Measurements from ENCODE around the gene MIAT. TPM values are rescaled to one million over a fixed set of nuclear protein-coding genes. Genes with fewer than 3 reads are reported as not detected.
A peak's percentile ranks its signal among the peaks of the same experiment; 100 is the strongest.

The MIAT gene
- total RNA-seq, 1 experiment from 2014 or later, result 0.41 TPM

DNA sequence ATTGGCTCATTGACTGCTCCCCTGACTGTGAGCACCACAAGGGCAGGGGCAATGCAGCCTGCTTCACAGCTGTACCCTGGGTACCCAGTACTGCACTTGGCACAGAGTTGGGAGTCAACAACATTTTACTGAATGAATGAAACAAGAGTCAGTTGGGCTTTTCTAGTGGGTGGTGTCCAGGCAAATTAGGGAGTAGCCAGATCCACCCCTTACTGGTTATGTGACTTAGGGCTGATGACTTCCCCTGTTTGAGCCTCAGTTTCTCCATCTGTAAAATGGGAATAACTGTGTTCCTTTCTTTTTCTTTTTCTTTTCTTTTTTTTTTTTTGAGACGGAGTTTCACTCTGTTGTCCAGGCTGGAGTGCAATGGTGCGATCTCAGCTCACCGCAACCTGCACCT lies 23.1 kb downstream of the MIAT start:
- Histone ChIP-seq H3K4me3 (ENCODE audit: low read depth, low read length) (no peak overlapping the region), H3K36me3 (ENCODE audit: control insufficient read depth, insufficient read depth, low read length) (no peaks in the 10 kb centered on the region), H3K27me3 (replicated peaks; ENCODE audit: control insufficient read depth, insufficient read depth, low read length) (no peaks in the 10 kb centered on the region), H3K9me3 (no peaks in the 10 kb centered on the region), H3K4me1 (peaks cover 9% of the 10 kb centered on the region)
- H3K4me1 Mint-ChIP-seq (ENCODE audit: low read depth, unreplicated experiment), result peaks cover 6% of the 10 kb centered on the region
- ChIA-PET POLR2A (no interaction called here), CTCF (no interaction called here)
- DNase-seq, result no peak
- H3K36me3 Mint-ChIP-seq (ENCODE audit: insufficient read depth, unreplicated experiment), result no peaks in the 10 kb centered on the region
- TF ChIP-seq, protein P1, sequence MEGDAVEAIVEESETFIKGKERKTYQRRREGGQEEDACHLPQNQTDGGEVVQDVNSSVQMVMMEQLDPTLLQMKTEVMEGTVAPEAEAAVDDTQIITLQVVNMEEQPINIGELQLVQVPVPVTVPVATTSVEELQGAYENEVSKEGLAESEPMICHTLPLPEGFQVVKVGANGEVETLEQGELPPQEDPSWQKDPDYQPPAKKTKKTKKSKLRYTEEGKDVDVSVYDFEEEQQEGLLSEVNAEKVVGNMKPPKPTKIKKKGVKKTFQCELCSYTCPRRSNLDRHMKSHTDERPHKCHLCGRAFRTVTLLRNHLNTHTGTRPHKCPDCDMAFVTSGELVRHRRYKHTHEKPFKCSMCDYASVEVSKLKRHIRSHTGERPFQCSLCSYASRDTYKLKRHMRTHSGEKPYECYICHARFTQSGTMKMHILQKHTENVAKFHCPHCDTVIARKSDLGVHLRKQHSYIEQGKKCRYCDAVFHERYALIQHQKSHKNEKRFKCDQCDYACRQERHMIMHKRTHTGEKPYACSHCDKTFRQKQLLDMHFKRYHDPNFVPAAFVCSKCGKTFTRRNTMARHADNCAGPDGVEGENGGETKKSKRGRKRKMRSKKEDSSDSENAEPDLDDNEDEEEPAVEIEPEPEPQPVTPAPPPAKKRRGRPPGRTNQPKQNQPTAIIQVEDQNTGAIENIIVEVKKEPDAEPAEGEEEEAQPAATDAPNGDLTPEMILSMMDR (IDR thresholded peaks at IDR 0.05; ENCODE audit: insufficient read depth in 1 of 2, low read depth in 1 of 2, low read length in 1 of 2, severe bottlenecking in 1 of 2, unreplicated experiment in 1 of 2), result no peak
- H3K27me3 Mint-ChIP-seq (ENCODE audit: insufficient read depth, unreplicated experiment), result no peaks in the 10 kb centered on the region
- no peak overlapping the region for H3K4me3 Mint-ChIP-seq (ENCODE audit: unreplicated experiment)
- no peak overlapping the region for H3K27ac Mint-ChIP-seq (ENCODE audit: unreplicated experiment)
- BruUV-seq (replicated peaks), result no TSS peak
- H3K9me3 Mint-ChIP-seq (ENCODE audit: unreplicated experiment), result no peaks in the 10 kb centered on the region
- intact Hi-C loops (cut with micrococcal nuclease; ENCODE audit: unreplicated experiment), result no loop called here

DNA sequence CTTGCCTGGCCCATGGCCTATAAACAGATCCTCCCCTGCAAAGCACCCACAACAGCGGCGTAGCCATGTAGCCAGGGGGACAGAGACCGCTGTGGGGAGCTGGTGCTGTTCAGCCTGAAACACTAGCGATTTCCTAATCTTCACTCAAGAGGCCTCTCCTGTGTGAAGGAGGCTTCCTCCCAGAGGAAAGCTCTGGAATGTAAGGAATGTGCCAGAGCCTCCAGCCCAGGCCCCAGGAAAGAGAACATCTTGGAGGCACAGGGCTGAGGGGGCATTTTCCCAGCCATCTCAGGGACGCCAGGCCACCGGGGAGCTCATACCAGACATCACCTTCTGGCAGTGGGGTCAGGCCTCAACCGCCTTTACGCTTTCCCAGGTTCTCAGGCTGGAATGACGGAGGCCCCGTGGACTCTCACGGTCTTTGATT lies 24.0 kb downstream of the MIAT start:
- Histone ChIP-seq H3K27me3 (replicated peaks; ENCODE audit: control insufficient read depth, insufficient read depth, low read length) (no peaks in the 10 kb centered on the region), H3K9me3 (no peaks in the 10 kb centered on the region), H3K4me3 (ENCODE audit: low read depth, low read length) (no peak overlapping the region), H3K4me1 (peaks cover 9% of the 10 kb centered on the region), H3K36me3 (ENCODE audit: control insufficient read depth, insufficient read depth, low read length) (no peaks in the 10 kb centered on the region)
- no peaks in the 10 kb centered on the region for H3K9me3 Mint-ChIP-seq (ENCODE audit: unreplicated experiment)
- TF ChIP-seq, protein P1 (IDR thresholded peaks at IDR 0.05; ENCODE audit: insufficient read depth in 1 of 2, low read depth in 1 of 2, low read length in 1 of 2, severe bottlenecking in 1 of 2, unreplicated experiment in 1 of 2), result no peak
- no peaks in the 10 kb centered on the region for H3K27me3 Mint-ChIP-seq (ENCODE audit: insufficient read depth, unreplicated experiment)
- H3K4me3 Mint-ChIP-seq (ENCODE audit: unreplicated experiment), result no peak overlapping the region
- ChIA-PET CTCF (interaction anchor here (1.0 to 1.2 kb wide), 2 partner anchors 9 to 276 kb away, joined by 3 read pairs; no protein-coding TSS in a partner anchor), POLR2A (interaction anchor here (1.4 kb wide), 1 partner anchor 9 kb away, joined by 3 read pairs; no protein-coding TSS in a partner anchor)
- no peaks in the 10 kb centered on the region for H3K36me3 Mint-ChIP-seq (ENCODE audit: insufficient read depth, unreplicated experiment)
- H3K4me1 Mint-ChIP-seq (ENCODE audit: low read depth, unreplicated experiment), result peaks cover 6% of the 10 kb centered on the region
- intact Hi-C loops (cut with micrococcal nuclease; ENCODE audit: unreplicated experiment), result no loop called here
- peak overlapping the region; percentile 70 for H3K27ac Mint-ChIP-seq (ENCODE audit: unreplicated experiment)
- BruUV-seq (replicated peaks), result no TSS peak
- peak; percentile 45 to 61 for DNase-seq

DNA sequence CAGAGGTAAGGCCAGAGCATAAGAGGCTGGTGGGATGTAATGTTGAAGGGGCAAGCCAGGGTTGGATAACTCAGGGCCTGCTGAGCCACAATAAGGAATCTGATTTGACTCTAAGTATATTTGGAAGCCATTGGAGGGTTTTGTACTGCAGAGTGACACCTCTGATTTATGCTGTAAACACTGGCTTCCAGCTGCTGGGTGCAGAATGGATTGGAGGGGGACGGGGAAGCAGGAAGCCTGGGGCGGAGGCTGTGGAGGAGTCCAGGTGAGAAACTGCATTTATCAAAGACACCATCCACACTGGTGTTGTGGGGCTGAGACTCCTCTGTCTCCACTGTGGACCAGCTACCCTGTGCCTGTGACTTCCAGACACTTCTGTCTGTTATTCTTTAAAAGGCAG lies 26.8 kb downstream of the MIAT start:
- Histone ChIP-seq H3K4me3 (ENCODE audit: low read depth, low read length) (no peak overlapping the region), H3K27me3 (replicated peaks; ENCODE audit: control insufficient read depth, insufficient read depth, low read length) (no peaks in the 10 kb centered on the region), H3K9me3 (no peaks in the 10 kb centered on the region), H3K36me3 (ENCODE audit: control insufficient read depth, insufficient read depth, low read length) (no peaks in the 10 kb centered on the region), H3K4me1 (peaks cover 9% of the 10 kb centered on the region)
- intact Hi-C loops (cut with micrococcal nuclease; ENCODE audit: unreplicated experiment), result no loop called here
- ChIA-PET CTCF (no interaction called here), POLR2A (no interaction called here)
- TF ChIP-seq, protein P1 (IDR thresholded peaks at IDR 0.05; ENCODE audit: insufficient read depth in 1 of 2, low read depth in 1 of 2, low read length in 1 of 2, severe bottlenecking in 1 of 2, unreplicated experiment in 1 of 2), result no peak
- peaks cover 6% of the 10 kb centered on the region for H3K4me1 Mint-ChIP-seq (ENCODE audit: low read depth, unreplicated experiment)
- no peaks in the 10 kb centered on the region for H3K36me3 Mint-ChIP-seq (ENCODE audit: insufficient read depth, unreplicated experiment)
- no peaks in the 10 kb centered on the region for H3K27me3 Mint-ChIP-seq (ENCODE audit: insufficient read depth, unreplicated experiment)
- no peak overlapping the region for H3K4me3 Mint-ChIP-seq (ENCODE audit: unreplicated experiment)
- no peak overlapping the region for H3K27ac Mint-ChIP-seq (ENCODE audit: unreplicated experiment)
- DNase-seq, result no peak
- H3K9me3 Mint-ChIP-seq (ENCODE audit: unreplicated experiment), result no peaks in the 10 kb centered on the region
- no TSS peak for BruUV-seq (replicated peaks)
